ENCODE measurements around the gene DERL3. TPM values are rescaled to one million over a fixed set of nuclear protein-coding genes. Genes with fewer than 3 reads are reported as not detected.

Gene DERL3
- total RNA-seq, 1 experiment from 2014 or later: 1.0 TPM

DNA sequence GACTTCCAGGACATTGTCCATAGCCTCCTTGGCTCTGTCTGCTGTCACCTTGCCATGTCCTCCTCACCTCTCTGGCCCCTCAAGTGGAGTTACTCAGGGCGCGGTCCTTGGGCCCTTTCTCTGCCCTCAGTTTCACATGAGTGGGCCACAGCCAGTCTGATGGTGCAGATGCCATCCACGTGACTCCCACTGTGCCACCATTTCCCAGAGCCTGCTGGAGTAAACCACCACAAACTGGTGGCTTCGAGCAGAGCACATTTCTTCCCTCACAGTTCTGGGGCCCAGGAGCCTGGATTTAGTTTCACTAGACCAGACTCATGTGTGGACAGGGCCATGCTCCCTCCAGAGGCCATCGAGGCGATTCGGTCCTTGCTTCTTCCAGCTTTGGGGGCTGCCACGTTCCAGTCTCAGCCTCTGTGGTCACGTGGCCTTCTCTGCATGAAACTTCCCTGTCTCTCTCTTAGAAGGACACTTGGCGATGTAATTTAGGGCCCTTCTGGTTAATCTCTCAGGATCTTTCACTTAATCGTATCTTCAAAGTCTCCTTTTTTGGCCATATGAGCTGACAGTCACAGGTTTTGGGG lies 37.5 kb downstream of the DERL3 start:
- BruUV-seq (replicated peaks): no TSS peak
- Histone ChIP-seq H3K9me3 (ENCODE audit: control insufficient read depth, insufficient read depth, low read depth, low read length) (no peaks in the 10 kb centered on the region), H3K27me3 (ENCODE audit: control insufficient read depth, insufficient read depth, low read length) (no peaks in the 10 kb centered on the region), H3K4me1 (ENCODE audit: control insufficient read depth, insufficient read depth, low read length) (no peaks in the 10 kb centered on the region), H3K4me3 (ENCODE audit: low read depth in 2 of 2, low read length in 2 of 2) (no peak overlapping the region), H3K27ac (ENCODE audit: low read length) (no peak overlapping the region), H3K36me3 (ENCODE audit: control insufficient read depth, insufficient read depth, low read length) (peaks cover 8% of the 10 kb centered on the region)
- intact Hi-C loops (cut with micrococcal nuclease; ENCODE audit: unreplicated experiment) (no loop called here), in situ Hi-C loops (cut with HindIII; ENCODE audit: low pct_unique_long_range_greater_than_20kb, low sequenced_read_pairs) (no loop called here)
- DNase-seq (ENCODE audit: low read depth, low spot score): no peak
- POLR2A ChIA-PET: no interaction called here
- CTCF ChIA-PET: interaction anchor here (0.6 kb wide), 1 partner anchor 60 kb away, joined by 10 read pairs; no protein-coding TSS in a partner anchor
- no peak for TF ChIP-seq REST (IDR thresholded peaks at IDR 0.05; ENCODE audit: insufficient read depth in 1 of 2, low read depth in 2 of 2, low read length in 1 of 2)
- TF ChIP-seq SIN3A (IDR thresholded peaks at IDR 0.05; ENCODE audit: borderline replicate concordance, insufficient read depth, low read depth, low read length): no peak
- TF ChIP-seq POLR2AphosphoS5 (IDR thresholded peaks at IDR 0.05; ENCODE audit: low read depth, low read length): no peak
- TF ChIP-seq TCF7L2 (IDR thresholded peaks at IDR 0.05; ENCODE audit: low read depth, low read length): no peak
- TF ChIP-seq CTCF (IDR thresholded peaks at IDR 0.05): no peak
- no peak for ATAC-seq

GRCh38 chr22:23800297-23801237 lies 38.2 kb downstream of the DERL3 start:
- Histone ChIP-seq H3K27ac (ENCODE audit: low read length) (no peak overlapping the region), H3K4me3 (ENCODE audit: low read depth in 2 of 2, low read length in 2 of 2) (no peak overlapping the region), H3K4me1 (ENCODE audit: control insufficient read depth, insufficient read depth, low read length) (no peaks in the 10 kb centered on the region), H3K9me3 (ENCODE audit: control insufficient read depth, insufficient read depth, low read depth, low read length) (no peaks in the 10 kb centered on the region), H3K36me3 (ENCODE audit: control insufficient read depth, insufficient read depth, low read length) (peaks cover 4% of the 10 kb centered on the region; the same call in 1 of the 2 replicates), H3K27me3 (ENCODE audit: control insufficient read depth, insufficient read depth, low read length) (no peaks in the 10 kb centered on the region)
- no peak for ATAC-seq
- in situ Hi-C loops (cut with HindIII; ENCODE audit: low pct_unique_long_range_greater_than_20kb, low sequenced_read_pairs): no loop called here
- CTCF ChIA-PET: no interaction called here
- DNase-seq (ENCODE audit: low read depth, low spot score): no peak
- no TSS peak for BruUV-seq (replicated peaks)
- TF ChIP-seq REST (IDR thresholded peaks at IDR 0.05; ENCODE audit: insufficient read depth in 1 of 2, low read depth in 2 of 2, low read length in 1 of 2): no peak
- no peak for TF ChIP-seq SIN3A (IDR thresholded peaks at IDR 0.05; ENCODE audit: borderline replicate concordance, insufficient read depth, low read depth, low read length)
- TF ChIP-seq CTCF (IDR thresholded peaks at IDR 0.05): no peak
- no peak for TF ChIP-seq POLR2AphosphoS5 (IDR thresholded peaks at IDR 0.05; ENCODE audit: low read depth, low read length)
- TF ChIP-seq TCF7L2 (IDR thresholded peaks at IDR 0.05; ENCODE audit: low read depth, low read length): no peak
- POLR2A ChIA-PET: no interaction called here
- intact Hi-C loops (cut with micrococcal nuclease; ENCODE audit: unreplicated experiment): no loop called here
